ENCODE measurements around the gene BHLHE40.

BHLHE40 gene

DNA sequence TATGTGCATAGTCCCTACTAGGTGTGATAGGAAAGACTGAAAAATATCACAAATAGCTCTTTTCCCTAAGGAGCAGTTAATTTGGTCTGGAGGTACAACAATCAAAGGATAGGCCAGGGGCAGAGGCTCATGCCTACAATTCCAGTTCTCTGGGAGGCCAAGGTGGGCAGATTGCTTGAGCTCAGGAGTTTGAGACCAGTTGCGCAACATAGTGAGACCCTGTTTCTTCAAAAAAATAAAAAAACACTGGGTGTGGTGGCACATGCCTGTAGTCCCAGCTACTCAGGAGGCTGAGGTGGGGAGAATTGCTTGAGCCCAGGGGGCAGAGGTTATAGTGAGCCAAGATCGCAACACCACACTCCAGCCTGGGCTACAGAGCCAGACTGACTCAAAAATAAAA, 30.2 kb upstream of the BHLHE40 start:
- no peak for DNase-seq (ENCODE audit: extremely low spot score)
- ChIA-PET POLR2A (no interaction called here), CTCF (interaction anchor here (1.0 to 1.2 kb wide), 4 partner anchors 8 to 237 kb away, joined by 3 to 4 read pairs (median 3); no protein-coding TSS in a partner anchor)
- TF ChIP-seq, protein P1, sequence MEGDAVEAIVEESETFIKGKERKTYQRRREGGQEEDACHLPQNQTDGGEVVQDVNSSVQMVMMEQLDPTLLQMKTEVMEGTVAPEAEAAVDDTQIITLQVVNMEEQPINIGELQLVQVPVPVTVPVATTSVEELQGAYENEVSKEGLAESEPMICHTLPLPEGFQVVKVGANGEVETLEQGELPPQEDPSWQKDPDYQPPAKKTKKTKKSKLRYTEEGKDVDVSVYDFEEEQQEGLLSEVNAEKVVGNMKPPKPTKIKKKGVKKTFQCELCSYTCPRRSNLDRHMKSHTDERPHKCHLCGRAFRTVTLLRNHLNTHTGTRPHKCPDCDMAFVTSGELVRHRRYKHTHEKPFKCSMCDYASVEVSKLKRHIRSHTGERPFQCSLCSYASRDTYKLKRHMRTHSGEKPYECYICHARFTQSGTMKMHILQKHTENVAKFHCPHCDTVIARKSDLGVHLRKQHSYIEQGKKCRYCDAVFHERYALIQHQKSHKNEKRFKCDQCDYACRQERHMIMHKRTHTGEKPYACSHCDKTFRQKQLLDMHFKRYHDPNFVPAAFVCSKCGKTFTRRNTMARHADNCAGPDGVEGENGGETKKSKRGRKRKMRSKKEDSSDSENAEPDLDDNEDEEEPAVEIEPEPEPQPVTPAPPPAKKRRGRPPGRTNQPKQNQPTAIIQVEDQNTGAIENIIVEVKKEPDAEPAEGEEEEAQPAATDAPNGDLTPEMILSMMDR (IDR thresholded peaks at IDR 0.05; ENCODE audit: control extremely low read depth, extremely low read depth, low read depth, missing control alignments), result no peak

DNA sequence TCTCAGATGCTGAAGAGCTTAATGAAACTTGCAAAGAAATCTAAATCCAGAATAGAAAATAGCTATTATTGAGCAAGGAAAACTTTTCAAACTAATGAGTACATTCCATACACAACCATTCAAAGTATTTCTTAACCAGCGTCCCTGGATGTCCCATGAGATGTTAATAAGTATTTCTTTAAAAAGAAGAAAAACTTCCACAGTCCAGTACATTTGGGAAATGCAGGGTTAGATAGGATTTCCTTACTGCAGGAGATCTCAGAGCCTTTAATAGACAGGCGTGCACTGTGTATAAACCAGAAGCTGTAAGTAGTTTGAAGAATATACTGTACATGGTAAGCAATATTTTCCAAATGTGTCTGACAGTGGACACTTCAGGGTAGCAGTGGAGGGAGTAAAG, 29.6 kb upstream of the BHLHE40 start:
- POLR2A ChIA-PET, result no interaction called here
- no peak for DNase-seq (ENCODE audit: extremely low spot score)
- TF ChIP-seq, protein P1 (IDR thresholded peaks at IDR 0.05; ENCODE audit: control extremely low read depth, extremely low read depth, low read depth, missing control alignments), result no peak
- CTCF ChIA-PET, result interaction anchor here (1.0 to 1.2 kb wide), 3 partner anchors 9 to 238 kb away, joined by 3 to 4 read pairs (median 3); no protein-coding TSS in a partner anchor

- DNase-seq (ENCODE audit: extremely low spot score), result no peak
- TF ChIP-seq, protein P1 (IDR thresholded peaks at IDR 0.05; ENCODE audit: control extremely low read depth, extremely low read depth, low read depth, missing control alignments), result no peak
- POLR2A ChIA-PET, result no interaction called here
- CTCF ChIA-PET, result interaction anchor here (1.4 kb wide), 1 partner anchor 11 kb away, joined by 3 read pairs; no protein-coding TSS in a partner anchor
These were observed 28.9 kb upstream of the BHLHE40 start for GRCh38 chr3:4950351-4950784.

GRCh38 chr3:4950948-4951347, 28.3 kb upstream of the BHLHE40 start:
- ChIA-PET CTCF (interaction anchor here (1.4 kb wide), 1 partner anchor 12 kb away, joined by 3 read pairs; no protein-coding TSS in a partner anchor), POLR2A (no interaction called here)
- TF ChIP-seq, protein P1 (IDR thresholded peaks at IDR 0.05; ENCODE audit: control extremely low read depth, extremely low read depth, low read depth, missing control alignments), result no peak

GRCh38 chr3:4953119-4953518, 26.1 kb upstream of the BHLHE40 start:
- TF ChIP-seq, protein P1 (IDR thresholded peaks at IDR 0.05; ENCODE audit: control extremely low read depth, extremely low read depth, low read depth, missing control alignments), result no peak
- no peak for DNase-seq (ENCODE audit: extremely low spot score)
- ChIA-PET CTCF (interaction anchor here (0.9 to 1.9 kb wide), 2 partner anchors 10 kb away, joined by 3 to 5 read pairs; no protein-coding TSS in a partner anchor), POLR2A (no interaction called here)

More at GRCh38 chr3:4950948-4951347, 28.3 kb upstream of the BHLHE40 start:
- no peak for DNase-seq (ENCODE audit: extremely low spot score)

- DNase-seq (ENCODE audit: extremely low spot score), result no peak
- TF ChIP-seq, protein P1 (IDR thresholded peaks at IDR 0.05; ENCODE audit: control extremely low read depth, extremely low read depth, low read depth, missing control alignments), result no peak
- ChIA-PET POLR2A (no interaction called here), CTCF (interaction anchor here (1.0 to 2.5 kb wide), 7 partner anchors 9 to 243 kb away, joined by 3 to 9 read pairs (median 3); no protein-coding TSS in a partner anchor)
These were observed 24.8 kb upstream of the BHLHE40 start for GRCh38 chr3:4954256-4955000.

All from GM10248 (cell line).